NCI-H2107 treated with DMSO at 0.1 percent for 48 hours (cell line): ENCODE measurements around the gene FOXD4.
"Not testable (repeated sequence)": the region's sequence is repeated elsewhere in the genome, so short reads cannot be mapped to it uniquely, and the experiment has no call there.

Experiments
- DNase-seq: peaks from one replicate; lab custom pipeline; 2025; ENCODE audit not compliant: unreplicated experiment; lab: John Stamatoyannopoulos, UW

The FOXD4 gene

DNA sequence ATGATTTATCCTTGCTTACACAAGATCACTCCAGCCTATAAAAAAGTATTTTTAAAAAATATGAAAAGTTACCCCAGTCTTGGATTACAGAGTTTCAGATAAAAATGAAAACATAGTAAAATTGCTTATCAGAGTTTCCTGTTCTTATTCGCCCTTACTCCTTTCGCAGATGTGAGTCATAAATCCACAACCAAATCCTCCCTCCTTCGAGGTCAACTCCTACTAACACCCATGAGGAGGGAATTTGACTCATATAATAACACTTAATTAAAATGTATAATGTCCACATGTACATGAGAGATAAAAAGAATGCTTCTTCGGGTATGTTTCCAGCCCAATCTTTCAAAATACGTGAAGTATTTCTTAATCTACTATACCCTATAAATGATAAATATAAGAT, 23.9 kb downstream of the FOXD4 start:
- not testable (repeated sequence) for DNase-seq

- DNase-seq = not testable (repeated sequence)
Observed at GRCh38 chr9:93909-94308, 24.3 kb downstream of the FOXD4 start.

DNA sequence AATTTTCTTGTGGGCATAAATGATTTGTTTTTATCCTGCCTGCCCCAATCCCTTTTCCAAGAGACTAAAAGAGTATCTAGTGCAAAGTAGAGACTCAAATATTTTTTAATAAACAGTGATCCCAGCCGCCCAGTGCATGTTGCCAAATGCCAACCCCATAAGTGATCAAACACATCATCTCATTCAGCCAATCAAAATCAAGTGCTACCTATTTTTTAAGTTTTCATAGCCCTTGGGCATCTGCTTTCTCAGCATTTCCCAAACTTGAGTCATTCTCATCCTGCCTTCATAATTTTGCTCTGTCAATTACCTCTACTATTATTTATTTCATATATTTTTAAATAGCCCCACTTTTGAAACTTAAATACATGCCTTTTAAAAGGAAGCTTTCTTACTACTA, 27.4 kb downstream of the FOXD4 start:
- DNase-seq = not testable (repeated sequence)

GRCh38 chr9:88396-89037, 29.7 kb downstream of the FOXD4 start:
- DNase-seq = not testable (repeated sequence)

GRCh38 chr9:87860-88259, 30.4 kb downstream of the FOXD4 start:
- DNase-seq = not testable (repeated sequence)

- not testable (repeated sequence) for DNase-seq
Observed at GRCh38 chr9:87105-87504, 31.1 kb downstream of the FOXD4 start.

GRCh38 chr9:86697-87096, 31.5 kb downstream of the FOXD4 start:
- not testable (repeated sequence) for DNase-seq

GRCh38 chr9:82932-83689, 35.1 kb downstream of the FOXD4 start:
- not testable (repeated sequence) for DNase-seq

DNA sequence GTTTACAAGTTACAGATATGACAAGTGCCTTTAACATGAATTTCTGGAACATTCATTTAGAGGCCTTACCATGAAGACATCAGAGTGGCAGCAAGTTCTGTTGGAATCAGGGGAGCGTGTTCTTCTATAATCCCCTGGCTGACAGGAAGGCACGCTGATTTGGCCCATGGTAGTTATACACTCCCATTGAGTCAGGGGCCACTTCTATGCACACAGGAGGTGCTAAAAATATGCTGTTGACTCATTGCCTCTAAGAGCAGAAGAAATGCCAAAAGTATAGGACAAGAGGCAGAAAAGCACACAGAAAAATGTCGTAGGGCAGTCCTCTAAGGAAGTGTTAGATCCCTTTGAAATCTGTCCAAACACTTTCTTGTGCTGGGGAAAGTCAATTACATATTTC, 39.9 kb downstream of the FOXD4 start:
- DNase-seq = not testable (repeated sequence)

- not testable (repeated sequence) for DNase-seq
Observed at GRCh38 chr9:76389-76788, 41.8 kb downstream of the FOXD4 start.

DNA sequence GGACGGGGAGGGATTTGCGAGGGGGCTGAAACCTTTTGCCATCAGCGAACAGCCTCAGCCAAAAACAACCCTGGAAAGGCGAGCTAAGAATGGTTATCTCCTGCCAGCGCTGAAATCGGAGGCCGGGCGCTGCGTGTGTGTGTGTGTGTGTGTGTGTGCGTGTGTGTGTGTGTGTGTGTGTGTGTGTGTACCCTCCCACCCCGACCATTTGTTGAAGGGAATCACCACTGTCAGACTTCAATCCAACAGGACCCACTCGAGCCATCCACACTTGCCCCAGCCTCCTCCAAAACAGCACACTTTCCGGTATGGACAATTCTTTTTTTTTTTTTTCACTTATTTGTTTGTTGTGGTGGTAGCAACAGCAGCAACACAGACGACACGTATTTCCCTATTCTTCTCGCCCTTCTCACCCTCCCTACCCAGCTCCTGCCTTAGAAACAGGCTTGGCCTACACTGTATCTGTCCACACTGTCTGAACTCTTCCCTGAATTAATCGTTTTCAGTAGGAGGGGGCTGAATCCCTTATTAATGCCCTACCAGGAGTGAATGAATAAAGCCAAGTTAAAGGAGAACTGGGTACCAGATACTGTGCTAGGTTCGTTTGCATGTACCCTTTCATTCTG, 44.2 kb downstream of the FOXD4 start:
- DNase-seq = not testable (repeated sequence)

DNA sequence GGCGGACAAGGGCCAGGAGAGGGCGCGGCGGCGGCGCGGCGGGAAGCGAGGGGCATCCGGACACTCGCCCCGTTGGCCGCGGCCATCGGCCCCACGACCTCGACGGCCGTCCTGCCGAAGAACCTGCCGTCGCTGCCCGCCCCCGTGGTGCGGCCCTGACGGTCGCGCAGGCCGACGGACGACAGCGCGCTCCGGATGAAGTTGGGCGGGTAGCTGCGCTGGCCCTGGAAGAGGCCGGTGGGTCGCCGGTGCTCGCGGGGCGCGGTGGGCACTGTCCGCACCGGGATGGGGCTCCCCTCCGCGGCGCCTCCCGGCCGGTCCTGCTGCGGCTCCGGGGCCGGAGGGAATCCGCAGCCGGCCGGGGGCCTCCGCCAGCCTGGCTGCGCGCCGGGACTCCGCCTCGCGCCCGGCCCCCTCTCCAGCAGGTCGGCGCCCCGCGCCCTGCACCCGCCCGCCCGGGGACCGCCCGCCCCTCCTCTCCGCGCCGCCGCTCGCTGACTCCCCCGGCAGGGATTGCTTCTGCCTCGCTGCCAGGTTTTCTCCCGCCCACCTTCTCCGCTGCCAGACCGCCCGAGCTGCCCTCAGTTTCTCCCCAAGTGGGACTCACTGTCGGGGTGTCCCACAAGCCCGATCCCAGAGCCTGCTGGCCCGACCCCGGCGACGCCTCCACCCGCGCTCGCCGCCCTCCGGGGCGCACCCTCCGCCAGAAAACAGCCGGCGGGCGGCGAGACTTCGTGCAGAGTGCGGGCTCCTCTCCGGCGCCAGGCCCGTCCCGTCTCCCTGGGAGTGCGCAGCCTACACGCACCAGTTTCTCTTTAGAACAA, 44.9 kb downstream of the FOXD4 start:
- not testable (repeated sequence) for DNase-seq
